Measurements from ENCODE around the gene MRFAP1L1.

- TF ChIP-seq, protein P1, sequence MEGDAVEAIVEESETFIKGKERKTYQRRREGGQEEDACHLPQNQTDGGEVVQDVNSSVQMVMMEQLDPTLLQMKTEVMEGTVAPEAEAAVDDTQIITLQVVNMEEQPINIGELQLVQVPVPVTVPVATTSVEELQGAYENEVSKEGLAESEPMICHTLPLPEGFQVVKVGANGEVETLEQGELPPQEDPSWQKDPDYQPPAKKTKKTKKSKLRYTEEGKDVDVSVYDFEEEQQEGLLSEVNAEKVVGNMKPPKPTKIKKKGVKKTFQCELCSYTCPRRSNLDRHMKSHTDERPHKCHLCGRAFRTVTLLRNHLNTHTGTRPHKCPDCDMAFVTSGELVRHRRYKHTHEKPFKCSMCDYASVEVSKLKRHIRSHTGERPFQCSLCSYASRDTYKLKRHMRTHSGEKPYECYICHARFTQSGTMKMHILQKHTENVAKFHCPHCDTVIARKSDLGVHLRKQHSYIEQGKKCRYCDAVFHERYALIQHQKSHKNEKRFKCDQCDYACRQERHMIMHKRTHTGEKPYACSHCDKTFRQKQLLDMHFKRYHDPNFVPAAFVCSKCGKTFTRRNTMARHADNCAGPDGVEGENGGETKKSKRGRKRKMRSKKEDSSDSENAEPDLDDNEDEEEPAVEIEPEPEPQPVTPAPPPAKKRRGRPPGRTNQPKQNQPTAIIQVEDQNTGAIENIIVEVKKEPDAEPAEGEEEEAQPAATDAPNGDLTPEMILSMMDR (IDR thresholded peaks at IDR 0.05): no peak
- TF ChIP-seq POLR2A (IDR thresholded peaks at IDR 0.05): no peak
Measured at GRCh38 chr4:6696611-6697010, 13.1 kb downstream of the MRFAP1L1 start.

All from heart left ventricle (tissue), 13 donors.